ENCODE data around the gene KANSL1. TPM values are rescaled to one million over a fixed set of nuclear protein-coding genes. Genes with fewer than 3 reads are reported as not detected.

KANSL1 gene
- total RNA-seq, 1 donor from 2014 or later: 121 TPM

DNA sequence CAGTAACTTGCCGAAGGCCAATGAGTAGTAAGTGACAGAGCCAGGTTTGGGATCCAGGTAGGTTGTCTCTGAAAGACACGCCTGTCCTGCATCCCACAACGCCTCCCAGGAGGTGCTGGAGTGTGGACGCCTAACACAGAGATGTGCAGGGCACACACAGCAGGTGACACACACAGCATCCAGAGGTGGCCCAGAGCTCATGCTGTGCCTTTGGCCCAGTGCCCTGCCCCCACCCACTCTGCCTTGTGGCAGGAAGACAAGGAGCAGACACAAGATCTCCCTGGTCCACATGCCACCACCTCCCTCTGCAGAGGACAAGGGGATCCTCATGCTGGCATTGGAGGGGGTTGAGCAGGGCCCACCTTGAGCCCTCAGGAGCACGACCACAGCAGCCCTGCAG lies 208.9 kb downstream of the KANSL1 start:
- H3K27ac Mint-ChIP-seq (ENCODE audit: unreplicated experiment): no peak overlapping the region
- no peak for TF ChIP-seq CTCF (conservative IDR thresholded peaks at IDR 0.05)
- H3K4me3 Mint-ChIP-seq: no peak overlapping the region
- peaks cover 7% of the 10 kb centered on the region for H3K4me1 Mint-ChIP-seq
- H3K9me3 Mint-ChIP-seq: no peaks in the 10 kb centered on the region
- H3K36me3 Mint-ChIP-seq (ENCODE audit: low read depth): no peaks in the 10 kb centered on the region
- no peak for DNase-seq (ENCODE audit: low read depth, low spot score)
- H3K27me3 Mint-ChIP-seq (ENCODE audit: low read depth): no peaks in the 10 kb centered on the region

GRCh38 chr17:45983614-45984310 lies 209.5 kb downstream of the KANSL1 start:
- Mint-ChIP-seq H3K27me3 (ENCODE audit: low read depth) (no peaks in the 10 kb centered on the region), H3K27ac (ENCODE audit: unreplicated experiment) (no peak overlapping the region), H3K4me3 (no peak overlapping the region), H3K36me3 (ENCODE audit: low read depth) (no peaks in the 10 kb centered on the region), H3K9me3 (no peaks in the 10 kb centered on the region), H3K4me1 (peaks cover 9% of the 10 kb centered on the region)
- no peak for DNase-seq (ENCODE audit: low read depth, low spot score)
- TF ChIP-seq CTCF (conservative IDR thresholded peaks at IDR 0.05): no peak

DNA sequence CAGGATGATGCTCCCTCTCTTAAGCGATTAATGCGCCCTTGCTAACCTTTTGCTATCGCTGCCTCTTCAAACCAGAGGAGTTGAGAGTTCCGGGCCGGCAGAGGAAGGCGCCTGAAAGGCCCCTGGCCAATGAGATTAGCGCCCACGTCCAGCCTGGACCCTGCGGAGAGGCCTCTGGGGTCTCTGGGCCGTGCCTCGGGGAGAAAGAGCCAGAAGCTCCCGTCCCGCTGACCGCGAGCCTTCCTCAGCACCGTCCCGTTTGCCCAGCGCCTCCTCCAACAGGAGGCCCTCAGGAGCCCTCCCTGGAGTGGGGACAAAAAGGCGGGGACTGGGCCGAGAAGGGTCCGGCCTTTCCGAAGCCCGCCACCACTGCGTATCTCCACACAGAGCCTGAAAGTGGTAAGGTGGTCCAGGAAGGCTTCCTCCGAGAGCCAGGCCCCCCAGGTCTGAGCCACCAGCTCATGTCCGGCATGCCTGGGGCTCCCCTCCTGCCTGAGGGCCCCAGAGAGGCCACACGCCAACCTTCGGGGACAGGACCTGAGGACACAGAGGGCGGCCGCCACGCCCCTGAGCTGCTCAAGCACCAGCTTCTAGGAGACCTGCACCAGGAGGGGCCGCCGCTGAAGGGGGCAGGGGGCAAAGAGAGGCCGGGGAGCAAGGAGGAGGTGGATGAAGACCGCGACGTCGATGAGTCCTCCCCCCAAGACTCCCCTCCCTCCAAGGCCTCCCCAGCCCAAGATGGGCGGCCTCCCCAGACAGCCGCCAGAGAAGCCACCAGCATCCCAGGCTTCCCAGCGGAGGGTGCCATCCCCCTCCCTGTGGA lies 210.2 kb downstream of the KANSL1 start:
- no peak for TF ChIP-seq CTCF (conservative IDR thresholded peaks at IDR 0.05)
- no peak overlapping the region for H3K27ac Mint-ChIP-seq (ENCODE audit: unreplicated experiment)
- no peak overlapping the region for H3K4me3 Mint-ChIP-seq
- H3K4me1 Mint-ChIP-seq: peaks cover 9% of the 10 kb centered on the region
- H3K9me3 Mint-ChIP-seq: no peaks in the 10 kb centered on the region
- H3K36me3 Mint-ChIP-seq (ENCODE audit: low read depth): no peaks in the 10 kb centered on the region
- H3K27me3 Mint-ChIP-seq (ENCODE audit: low read depth): no peaks in the 10 kb centered on the region
- DNase-seq (ENCODE audit: low read depth, low spot score): no peak

DNA sequence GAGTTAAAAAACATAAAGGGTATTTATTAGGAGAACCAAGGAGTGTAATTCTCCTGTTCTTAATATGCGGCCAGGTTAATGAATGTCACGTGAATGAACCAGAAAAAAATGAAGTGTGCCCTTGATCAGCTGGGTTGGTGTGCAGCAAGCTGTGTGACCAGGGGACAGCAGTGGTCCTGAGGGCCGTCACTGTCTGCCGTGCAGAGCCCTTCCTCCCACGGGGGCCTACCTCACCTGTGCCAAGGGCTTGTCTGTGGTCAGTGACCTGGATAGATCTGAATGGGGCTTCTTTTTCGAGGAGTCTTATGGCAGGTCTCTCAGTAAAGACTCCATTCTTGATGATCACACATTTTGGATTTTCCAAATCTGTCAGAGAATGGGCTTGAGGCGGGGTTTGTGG lies 211.9 kb downstream of the KANSL1 start:
- Mint-ChIP-seq H3K27ac (ENCODE audit: unreplicated experiment) (no peak overlapping the region), H3K4me1 (peaks cover 9% of the 10 kb centered on the region), H3K27me3 (ENCODE audit: low read depth) (no peaks in the 10 kb centered on the region), H3K9me3 (no peaks in the 10 kb centered on the region), H3K4me3 (no peak overlapping the region), H3K36me3 (ENCODE audit: low read depth) (no peaks in the 10 kb centered on the region)
- no peak for TF ChIP-seq CTCF (conservative IDR thresholded peaks at IDR 0.05)
- no peak for DNase-seq (ENCODE audit: low read depth, low spot score)

DNA sequence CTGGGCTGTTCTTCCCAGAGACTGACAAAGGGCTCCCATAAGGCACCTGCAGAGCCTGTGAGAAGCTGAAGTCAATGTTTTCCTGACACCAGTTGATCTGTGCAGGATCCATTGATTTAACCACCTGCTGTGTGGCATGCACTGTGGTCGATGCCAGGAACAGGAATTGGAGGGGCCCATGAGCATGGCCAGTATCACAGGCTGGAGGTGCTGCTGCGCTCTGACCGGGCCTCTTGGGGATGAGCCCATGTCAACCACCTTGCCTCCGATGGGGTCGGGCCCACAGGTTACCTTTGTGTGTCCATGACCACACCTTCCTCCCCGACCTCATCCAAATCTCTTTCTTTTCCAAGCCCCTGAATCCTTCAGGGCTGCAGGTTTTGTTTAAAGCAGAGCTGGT lies 212.4 kb downstream of the KANSL1 start:
- H3K27me3 Mint-ChIP-seq (ENCODE audit: low read depth): no peaks in the 10 kb centered on the region
- no peak for DNase-seq (ENCODE audit: low read depth, low spot score)
- no peak overlapping the region for H3K4me3 Mint-ChIP-seq
- peaks cover 9% of the 10 kb centered on the region for H3K4me1 Mint-ChIP-seq
- TF ChIP-seq CTCF (conservative IDR thresholded peaks at IDR 0.05): no peak
- H3K9me3 Mint-ChIP-seq: no peaks in the 10 kb centered on the region
- no peaks in the 10 kb centered on the region for H3K36me3 Mint-ChIP-seq (ENCODE audit: low read depth)
- no peak overlapping the region for H3K27ac Mint-ChIP-seq (ENCODE audit: unreplicated experiment)

Other genes starting within 250 kb of the KANSL1 start
- gene STH, start 194.2 kb downstream of the KANSL1 start, total RNA-seq: not detected in 2 replicates
- 2.9 and 3.6 TPM in 2 replicates for gene LRRC37A, start 101.7 kb upstream of the KANSL1 start, total RNA-seq
- gene ARL17B, start 168.3 kb upstream of the KANSL1 start, total RNA-seq: 12.8 and 12.9 TPM in 2 replicates

Measured in neural crest cell (in vitro differentiated cells).